HG03097 (cell line): ENCODE results near the gene P2RX7.
"Not testable (repeated sequence)": the region's sequence is repeated elsewhere in the genome, so short reads cannot be mapped to it uniquely, and the experiment has no call there.

ENCODE experiments used
- ATAC-seq: cut with Tn5 transposase; IDR thresholded peaks from one replicate; pipeline ENCODE4 v1.9.1; 2021; ENCODE audit not compliant: unreplicated experiment, low FRiP score

Gene P2RX7

GRCh38 chr12:121133838-121134237 is 1.2 kb downstream of the P2RX7 start:
- no peak for ATAC-seq

GRCh38 chr12:121135320-121135719 is 2.6 kb downstream of the P2RX7 start:
- no peak for ATAC-seq

- no peak for ATAC-seq
Measured at GRCh38 chr12:121137512-121137911, 4.8 kb downstream of the P2RX7 start.

DNA sequence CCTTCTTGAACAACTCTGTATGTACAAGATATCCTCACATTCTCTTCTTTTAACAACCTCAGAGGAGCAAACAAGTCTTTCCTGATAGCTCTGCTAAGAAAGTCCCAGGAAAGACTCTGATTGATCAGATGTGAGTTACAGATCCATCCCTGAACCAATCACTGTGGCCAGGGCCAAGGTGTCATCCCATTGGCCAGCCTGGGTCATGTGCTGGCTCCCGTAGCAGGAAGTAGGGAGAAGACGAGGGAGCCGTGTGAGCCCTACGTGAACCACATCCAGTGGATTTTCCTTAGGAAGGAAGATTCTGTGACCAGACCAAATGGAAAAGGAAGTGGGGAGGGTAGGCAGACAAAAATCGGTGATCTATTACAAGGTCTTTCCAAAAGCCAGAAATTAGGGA is 5.6 kb downstream of the P2RX7 start:
- ATAC-seq = no peak

DNA sequence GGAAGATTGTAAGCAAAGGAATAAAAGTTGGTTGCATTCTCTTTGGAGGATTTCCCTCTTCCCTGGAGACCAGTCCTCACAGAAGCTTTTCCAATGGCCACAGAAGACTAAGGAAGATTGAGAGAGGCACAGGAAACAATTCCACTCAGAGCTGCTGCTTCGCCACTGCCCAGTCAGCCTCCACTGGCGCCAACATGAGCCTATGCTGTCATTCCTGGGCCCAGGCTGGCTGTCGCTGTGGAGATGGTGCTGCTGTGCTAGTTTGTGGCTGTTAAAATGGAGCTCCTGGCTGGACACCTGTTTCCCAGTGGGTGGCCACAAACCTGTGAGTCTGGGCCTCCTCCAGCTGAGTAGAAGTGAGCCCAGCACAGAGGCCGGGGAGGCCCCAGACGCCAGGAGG is 6.6 kb downstream of the P2RX7 start:
- no peak for ATAC-seq

GRCh38 chr12:121142171-121142950 is 9.7 kb downstream of the P2RX7 start:
- ATAC-seq = no peak

DNA sequence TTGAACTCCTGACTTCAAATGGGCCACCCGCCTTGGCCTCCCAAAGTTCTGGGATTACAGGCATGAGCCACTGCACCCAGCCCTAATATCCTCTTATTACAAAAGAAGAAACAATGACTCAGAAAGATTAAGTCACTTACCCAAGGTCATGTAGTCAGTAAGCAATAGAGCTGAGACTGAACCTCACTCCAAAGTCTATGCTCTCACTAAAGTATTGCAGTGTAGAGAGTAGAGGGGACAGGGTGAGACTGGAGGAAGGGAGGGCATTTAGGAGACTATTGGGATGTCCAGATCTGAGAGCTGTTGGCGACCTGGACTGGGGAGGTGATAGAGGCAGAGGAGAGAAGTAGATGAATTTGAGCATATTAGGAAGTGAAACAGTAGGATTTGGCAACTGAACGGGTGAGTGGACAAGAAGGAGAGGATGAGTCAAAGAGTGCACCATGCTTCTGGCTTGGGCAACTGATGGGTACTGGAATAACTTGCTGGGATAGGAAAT is 11.8 kb downstream of the P2RX7 start:
- ATAC-seq = no peak

DNA sequence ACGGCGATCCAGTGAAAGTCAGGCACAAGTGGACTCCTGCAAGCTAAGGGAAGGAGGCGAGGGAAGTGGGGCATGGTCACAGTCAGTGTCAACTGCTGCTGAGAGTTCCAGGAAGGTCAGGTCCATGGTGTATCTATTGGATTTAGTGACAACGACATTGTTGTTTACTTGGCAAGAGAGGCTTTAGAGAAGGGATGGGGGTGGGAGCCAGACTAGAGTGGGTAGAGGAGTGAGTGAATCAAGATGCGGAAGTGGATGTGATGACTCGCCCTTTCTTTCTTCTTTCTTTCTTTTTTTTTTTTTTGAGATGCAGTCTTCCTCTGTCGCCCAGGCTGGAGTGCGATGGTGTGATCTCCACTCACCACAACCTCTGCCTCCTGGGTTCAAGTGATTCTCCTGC is 12.5 kb downstream of the P2RX7 start:
- no peak for ATAC-seq

DNA sequence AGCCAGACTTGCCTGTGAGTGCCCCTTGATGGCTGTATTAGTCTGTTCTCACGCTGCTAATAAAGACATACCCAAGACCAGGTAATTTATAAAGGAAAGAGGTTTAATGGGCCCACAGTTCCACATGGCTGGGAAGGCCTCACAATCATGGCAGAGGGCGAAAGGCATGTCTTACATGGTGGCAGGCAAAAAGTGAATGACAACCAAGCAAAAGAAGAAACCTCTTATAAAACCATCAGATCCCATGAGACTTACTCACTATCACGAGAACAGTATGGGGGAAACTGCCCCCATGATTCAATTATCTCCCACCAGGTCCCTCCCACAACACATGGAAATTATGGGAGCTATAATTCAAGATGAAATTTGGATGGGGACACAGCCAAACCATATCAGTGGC is 16.6 kb downstream of the P2RX7 start:
- not testable (repeated sequence) for ATAC-seq

DNA sequence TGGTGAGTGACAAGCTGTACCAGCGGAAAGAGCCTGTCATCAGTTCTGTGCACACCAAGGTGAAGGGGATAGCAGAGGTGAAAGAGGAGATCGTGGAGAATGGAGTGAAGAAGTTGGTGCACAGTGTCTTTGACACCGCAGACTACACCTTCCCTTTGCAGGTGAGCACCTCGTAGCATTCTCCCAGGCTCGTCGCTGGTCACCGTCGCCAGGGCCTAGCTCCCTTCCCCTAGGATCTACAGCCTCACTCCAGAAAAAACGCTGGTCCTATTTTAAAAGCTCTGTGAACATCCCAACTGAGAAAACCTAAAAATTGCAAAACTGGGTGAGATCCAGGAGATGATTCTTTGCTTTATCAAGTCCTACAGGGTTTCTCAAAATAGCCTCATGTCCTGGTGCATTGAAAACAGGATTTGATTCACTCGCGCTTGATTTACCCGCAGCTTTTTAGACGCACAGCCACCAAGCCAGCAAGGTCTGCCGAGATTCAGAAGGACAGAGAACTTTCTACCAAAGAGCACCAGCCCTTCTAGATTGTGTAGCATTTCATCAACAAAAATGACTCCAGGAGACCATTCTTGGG is 22.2 kb downstream of the P2RX7 start:
- no peak for ATAC-seq

GRCh38 chr12:121156365-121156764 is 23.7 kb downstream of the P2RX7 start:
- ATAC-seq = no peak

DNA sequence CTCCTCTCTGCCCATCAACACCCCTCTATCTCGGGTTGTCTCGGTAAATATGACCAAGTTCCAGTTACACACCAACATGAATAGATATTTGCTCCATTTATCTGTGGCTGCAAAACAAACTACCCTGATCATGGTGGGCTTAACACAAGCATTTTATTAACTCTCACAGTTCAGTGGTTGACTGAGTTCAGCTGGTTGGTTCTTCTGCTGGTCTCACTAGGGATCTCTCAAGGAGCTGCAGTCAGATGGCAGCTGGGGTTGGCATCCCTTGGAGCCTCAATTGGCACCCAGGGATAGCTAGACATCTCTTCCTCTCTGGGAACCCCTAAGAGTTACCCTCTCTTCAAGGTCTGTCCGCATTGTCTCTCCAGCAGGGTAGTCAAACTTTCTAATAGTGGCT is 25.4 kb downstream of the P2RX7 start:
- ATAC-seq = no peak

- ATAC-seq = not testable (repeated sequence)
Measured at GRCh38 chr12:121158728-121159351, 26.2 kb downstream of the P2RX7 start.

DNA sequence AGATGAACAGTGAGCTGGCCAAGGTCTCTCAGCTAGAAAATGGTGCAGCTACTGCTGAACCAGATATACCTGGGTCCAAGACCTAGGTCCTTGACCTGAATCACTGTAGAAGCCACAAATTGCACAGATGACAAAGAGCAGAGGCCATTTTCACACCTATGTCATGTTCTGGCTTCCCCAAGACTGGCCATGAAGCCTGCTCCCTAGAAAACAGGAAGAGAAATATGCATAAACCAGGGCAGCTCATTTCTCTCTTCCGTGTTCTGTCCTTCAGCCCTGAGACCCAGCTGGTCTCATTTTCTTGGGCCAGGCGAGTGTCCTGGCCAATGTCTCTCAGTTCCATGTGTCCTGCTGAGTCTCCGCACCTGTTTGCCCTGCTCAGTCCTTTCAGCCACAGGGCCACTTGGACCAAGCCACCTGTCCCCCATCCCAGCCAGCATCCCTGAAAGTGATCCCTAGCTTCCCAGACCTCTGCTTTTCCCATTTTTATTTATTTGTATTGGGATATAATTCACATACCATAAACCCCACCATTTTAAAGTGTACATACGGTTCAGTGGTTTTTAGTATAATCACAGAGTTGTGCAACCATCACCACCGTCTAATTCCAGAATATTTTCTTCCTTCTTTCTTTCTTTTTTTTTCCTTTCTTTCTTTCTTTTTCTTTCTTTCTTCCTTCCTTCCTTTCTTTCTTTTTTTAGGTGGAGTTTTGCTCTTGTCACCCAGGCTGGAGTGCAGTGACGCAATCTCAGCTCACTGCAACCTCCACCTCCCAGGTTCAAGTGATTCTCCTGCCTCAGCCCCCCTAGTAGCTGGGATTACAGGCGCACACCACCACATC is 27.0 kb downstream of the P2RX7 start:
- ATAC-seq = no peak

GRCh38 chr12:121162384-121162783 is 29.7 kb downstream of the P2RX7 start:
- ATAC-seq = no peak

GRCh38 chr12:121162985-121163384 is 30.3 kb downstream of the P2RX7 start:
- no peak for ATAC-seq

GRCh38 chr12:121164839-121165238 is 32.2 kb downstream of the P2RX7 start:
- ATAC-seq = not testable (repeated sequence)

GRCh38 chr12:121165316-121165715 is 32.6 kb downstream of the P2RX7 start:
- no peak for ATAC-seq

GRCh38 chr12:121166356-121166755 is 33.7 kb downstream of the P2RX7 start:
- no peak for ATAC-seq

DNA sequence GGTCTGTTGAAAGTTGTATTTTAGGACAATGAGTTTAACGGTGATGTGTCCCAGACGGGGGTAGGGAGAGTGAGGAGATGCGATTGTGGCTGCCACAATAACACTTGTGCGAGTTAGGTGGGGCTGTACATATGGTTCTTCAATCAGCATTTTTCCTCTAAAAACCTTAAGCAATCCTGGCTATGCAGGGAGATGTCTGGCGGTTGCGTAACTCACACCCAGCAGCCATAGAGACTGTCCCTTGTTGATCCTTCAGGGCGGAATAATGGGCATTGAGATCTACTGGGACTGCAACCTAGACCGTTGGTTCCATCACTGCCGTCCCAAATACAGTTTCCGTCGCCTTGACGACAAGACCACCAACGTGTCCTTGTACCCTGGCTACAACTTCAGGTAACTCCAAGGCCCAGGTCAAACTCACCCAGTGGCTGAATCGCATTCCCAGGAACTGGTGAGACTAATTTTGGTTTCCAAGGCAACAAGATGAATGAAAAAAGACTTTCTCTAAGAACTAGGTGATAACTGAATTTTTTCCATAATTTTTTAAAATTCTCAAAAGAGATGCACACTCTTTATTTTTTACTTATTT is 34.6 kb downstream of the P2RX7 start:
- no peak for ATAC-seq
